Frontal cortex (tissue), 4 donors: Measurements from ENCODE around the gene HORMAD2. TPM values are rescaled to one million over a fixed set of nuclear protein-coding genes. Genes with fewer than 3 reads are reported as not detected.

Source experiments
- DNase-seq, 2 donors: peaks; one replicate each; pipeline ENCODE4 v3.0.0; 2012; ENCODE audit warnings: low spot score in 2 of 2
- FAIRE-seq: peaks from 2 replicates; lab custom pipeline; 2012; peaks lifted over from hg19 to GRCh38; lab: Jason Lieb, UNC
- total RNA-seq: library from RNA; depleted of rRNA; stranded (reverse); fragments of >200 nt; gene quantifications from one replicate; pipeline ENCODE4 v1.2.3, GENCODE V29; 2014
- donor health status: control.
- donor health status: control.
- donor health status: control.

Gene HORMAD2
- total RNA-seq, 1 donor from 2014 or later: 0.41 TPM

DNA sequence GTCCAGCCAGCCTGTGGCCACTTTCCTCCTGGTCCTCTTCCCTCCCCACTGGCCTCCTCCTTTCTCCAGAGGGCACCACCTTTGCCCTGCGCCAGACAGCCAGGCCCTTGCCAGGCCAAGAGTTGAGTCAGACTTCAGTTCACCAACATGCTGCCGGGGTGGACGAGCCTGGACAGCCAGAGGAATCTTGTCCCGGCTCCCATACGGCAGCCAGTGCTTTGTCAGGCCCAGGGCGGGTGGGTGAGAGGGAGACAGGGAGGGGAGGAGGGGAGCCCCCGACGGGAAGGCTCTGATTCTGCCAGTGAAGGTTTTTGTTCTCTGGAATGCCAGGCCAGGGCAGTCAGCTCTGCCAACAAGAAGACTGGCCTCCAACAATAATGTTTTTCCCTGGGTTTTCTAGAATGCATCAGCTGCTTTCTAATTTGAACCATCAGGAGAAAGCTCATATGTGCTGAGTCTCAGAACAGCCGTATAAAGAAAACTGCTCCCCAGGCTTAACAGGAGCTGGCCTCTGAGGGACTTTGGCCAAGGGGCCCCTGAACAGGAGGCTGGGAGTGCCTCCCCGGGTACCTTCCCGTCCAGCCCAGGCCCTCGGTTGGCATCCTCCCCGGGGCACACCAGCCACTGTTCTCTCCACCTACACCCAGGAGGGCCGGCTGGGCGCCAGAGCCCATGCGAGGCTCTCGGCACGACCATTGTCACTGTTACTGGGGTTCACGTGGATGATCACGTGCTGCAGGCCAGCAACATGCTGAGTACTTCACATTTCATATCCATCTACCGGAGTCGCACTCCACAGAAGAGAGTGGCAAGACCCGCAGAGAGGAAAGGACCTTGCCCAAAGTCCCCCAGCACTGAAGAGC lies 137.7 kb downstream of the HORMAD2 start:
- DNase-seq (no peak), FAIRE-seq (no peak)

DNA sequence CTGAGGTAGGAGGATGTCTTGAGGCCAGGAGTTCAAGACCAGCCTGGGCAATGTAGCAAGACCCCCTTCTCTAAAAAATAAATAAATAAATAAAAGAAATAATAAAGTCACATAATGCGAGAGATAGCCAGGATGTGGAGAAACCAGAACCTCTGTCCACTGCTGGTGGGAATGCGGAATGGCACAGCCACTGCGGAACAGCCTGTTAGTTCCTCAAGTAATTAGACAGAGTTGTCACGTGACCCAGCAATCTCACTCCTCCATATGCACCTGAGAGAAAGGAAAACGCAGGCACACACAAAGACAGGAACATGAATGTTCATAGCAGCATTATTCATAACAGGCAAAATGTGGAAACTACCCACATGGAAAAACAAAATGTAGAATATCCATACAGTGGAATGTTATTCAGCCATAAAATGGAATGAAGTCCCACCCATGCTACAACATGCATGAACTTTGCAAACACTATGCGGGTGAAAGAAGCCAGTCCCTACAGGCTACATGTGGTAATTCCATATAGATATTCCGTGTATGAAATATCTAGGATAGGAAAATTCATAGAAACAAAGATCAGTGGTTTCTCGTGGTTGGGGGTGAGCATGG lies 138.9 kb downstream of the HORMAD2 start:
- no peak for FAIRE-seq
- DNase-seq: no peak

DNA sequence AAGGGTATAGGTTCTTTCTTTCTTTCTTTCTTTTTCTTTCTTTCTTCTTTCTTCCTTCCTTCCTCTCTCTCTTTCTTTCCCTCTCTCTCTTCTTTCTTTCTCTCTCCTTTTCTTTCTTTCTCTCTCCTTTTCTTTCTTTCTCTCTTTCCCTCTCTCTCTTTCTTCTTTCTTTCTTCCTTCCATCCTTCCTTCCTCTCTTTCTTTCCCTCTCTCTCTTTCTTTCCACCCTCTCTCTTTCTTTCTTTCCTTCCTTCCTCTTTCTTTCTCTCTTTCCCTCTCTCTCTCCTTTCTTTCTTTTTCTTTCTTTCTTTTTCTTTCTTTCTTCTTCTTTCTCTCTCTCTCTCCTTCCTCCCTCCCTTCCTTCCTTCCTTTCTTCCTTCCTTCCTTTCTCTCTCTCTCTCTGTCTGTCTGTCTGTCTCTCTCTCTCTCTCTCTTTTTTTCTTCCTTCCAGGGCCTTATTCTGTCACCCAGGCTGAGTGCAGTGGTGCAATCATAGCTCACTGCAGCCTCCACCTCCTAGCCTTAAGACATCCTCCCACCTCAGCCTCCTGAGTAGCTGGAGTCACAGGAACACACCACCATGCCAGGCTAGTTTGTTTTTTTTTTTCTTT lies 139.5 kb downstream of the HORMAD2 start:
- no peak for FAIRE-seq
- no peak for DNase-seq

- FAIRE-seq: no peak
- DNase-seq: no peak
Measured at GRCh38 chr22:30220338-30221012, 140.2 kb downstream of the HORMAD2 start.

- no peak for FAIRE-seq
- DNase-seq: no peak
Measured at GRCh38 chr22:30221121-30221992, 141.1 kb downstream of the HORMAD2 start.

DNA sequence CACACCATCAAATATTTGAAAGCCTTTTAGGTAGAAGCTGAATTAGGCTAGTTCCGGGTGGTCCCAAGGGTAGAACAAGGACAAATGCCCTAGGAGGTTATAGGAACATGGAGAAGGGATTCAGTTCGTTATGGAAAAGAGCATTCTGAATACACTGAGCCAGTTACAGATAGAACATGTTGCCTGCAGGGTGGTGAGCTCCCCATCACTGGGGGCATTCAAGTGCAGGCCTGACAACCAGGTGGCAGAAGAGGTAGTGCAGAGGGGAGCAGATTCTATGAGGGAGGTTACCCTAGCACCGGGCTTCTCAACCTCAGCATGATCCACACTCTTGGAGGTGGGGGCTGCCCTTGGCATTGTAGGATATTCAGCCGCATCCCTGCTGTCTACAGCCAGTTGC lies 142.1 kb downstream of the HORMAD2 start:
- FAIRE-seq (no peak), DNase-seq (no peak)

DNA sequence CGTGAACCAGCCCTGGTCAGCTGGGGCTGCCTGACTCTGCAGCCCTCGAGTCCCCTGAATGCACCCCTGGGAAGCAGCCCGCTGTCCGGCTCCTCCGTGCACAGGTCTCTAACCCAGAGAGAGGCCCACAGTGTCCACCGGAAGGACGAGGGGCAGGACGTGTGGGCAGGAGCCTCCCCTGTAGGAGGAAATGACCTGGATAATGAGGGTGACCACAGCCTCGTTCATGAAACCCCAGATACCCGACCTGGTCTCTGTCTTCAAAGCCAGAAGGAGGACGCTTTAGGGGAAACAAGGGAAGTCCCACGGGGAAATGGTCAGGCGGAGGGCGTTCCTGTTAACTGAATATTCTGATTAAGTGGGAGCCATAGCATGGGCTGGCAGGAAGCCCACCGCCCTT lies 143.0 kb downstream of the HORMAD2 start:
- DNase-seq: no peak

DNA sequence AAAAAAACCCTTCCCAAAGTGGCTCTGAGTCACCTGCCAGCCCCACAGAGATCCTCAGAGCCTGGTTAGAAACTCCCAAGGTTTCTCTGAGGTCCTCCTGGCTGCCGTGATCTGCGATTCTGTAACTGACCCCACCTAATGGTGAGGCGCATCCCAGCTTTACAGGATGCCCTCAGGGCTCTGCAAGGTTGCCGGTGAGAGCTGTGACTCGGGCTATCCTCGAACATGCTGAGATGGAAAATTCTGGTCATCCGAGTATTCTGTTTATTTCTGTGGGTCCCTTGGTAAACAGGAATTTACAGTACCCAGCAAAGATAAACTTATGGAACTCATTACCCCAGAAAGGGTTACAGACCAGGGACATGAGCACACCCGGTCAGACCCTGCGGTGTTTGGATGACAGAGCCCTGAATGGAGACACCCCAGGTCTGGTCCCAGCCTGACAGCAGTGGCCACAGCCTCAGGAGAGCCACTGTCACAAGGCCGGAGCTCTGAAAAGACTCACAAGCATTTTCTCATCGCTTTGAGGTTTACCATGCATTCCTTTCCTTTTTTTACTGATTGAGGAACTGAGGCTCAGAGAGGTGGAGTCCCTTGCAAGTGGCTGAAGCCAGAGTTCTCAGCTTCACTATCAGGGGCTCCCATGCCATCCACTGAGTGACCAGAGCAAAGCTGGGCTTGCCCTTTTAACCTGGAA lies 144.0 kb downstream of the HORMAD2 start:
- no peak for FAIRE-seq
- DNase-seq: no peak

More for the DNA sequence above, 143.0 kb downstream of the HORMAD2 start:
- no peak for FAIRE-seq

- FAIRE-seq (no peak), DNase-seq (no peak)
Measured at GRCh38 chr22:30225220-30225927, 145.1 kb downstream of the HORMAD2 start.

DNA sequence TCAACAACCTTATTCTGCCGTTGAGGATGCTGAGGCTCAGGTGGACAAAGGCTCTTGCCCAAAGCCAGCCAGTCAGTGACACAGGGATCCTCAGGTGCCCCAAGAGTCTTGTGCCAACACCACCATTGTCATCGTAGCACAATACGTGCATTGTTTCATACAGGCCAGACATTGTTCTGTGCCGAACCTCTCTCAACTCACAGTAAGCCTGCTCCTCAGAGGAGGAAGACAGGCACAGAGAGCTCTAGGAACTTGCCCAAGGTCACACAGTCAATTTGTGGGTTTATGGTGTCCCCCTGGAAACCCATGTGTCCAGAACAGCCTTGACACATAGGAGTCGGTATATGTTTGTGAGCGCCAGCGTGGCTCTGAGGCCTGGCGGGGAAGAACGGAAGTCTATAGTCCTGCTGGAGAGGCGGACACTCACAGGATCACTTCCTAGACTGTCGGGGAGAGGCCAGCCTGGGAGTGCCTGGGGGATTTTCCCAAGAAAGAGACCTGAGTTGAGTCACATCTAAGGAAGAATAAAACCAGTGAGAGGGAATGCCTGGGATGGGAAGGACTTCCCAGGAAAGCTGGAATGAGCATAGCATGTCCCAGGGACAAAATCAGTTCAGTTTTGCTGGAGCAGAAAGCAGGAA lies 146.0 kb downstream of the HORMAD2 start:
- no peak for DNase-seq
- no peak for FAIRE-seq

Other genes starting within 250 kb of the HORMAD2 start
- gene ASCC2, start 242.2 kb upstream of the HORMAD2 start, total RNA-seq: 15.1 TPM
- gene MTMR3, start 197.3 kb upstream of the HORMAD2 start, total RNA-seq: 66.0 TPM
- gene LIF, start 166.3 kb downstream of the HORMAD2 start, total RNA-seq: not detected
- gene OSM, start 186.4 kb downstream of the HORMAD2 start, total RNA-seq: 0.41 TPM
- 2.4 TPM for gene CASTOR1, start 209.0 kb downstream of the HORMAD2 start, total RNA-seq
- gene TBC1D10A, start 246.5 kb downstream of the HORMAD2 start, total RNA-seq: 10.6 TPM